ENCODE data around the gene ARSJ.
A peak's percentile ranks its signal among the peaks of the same experiment; 100 is the strongest.

Gene ARSJ

DNA sequence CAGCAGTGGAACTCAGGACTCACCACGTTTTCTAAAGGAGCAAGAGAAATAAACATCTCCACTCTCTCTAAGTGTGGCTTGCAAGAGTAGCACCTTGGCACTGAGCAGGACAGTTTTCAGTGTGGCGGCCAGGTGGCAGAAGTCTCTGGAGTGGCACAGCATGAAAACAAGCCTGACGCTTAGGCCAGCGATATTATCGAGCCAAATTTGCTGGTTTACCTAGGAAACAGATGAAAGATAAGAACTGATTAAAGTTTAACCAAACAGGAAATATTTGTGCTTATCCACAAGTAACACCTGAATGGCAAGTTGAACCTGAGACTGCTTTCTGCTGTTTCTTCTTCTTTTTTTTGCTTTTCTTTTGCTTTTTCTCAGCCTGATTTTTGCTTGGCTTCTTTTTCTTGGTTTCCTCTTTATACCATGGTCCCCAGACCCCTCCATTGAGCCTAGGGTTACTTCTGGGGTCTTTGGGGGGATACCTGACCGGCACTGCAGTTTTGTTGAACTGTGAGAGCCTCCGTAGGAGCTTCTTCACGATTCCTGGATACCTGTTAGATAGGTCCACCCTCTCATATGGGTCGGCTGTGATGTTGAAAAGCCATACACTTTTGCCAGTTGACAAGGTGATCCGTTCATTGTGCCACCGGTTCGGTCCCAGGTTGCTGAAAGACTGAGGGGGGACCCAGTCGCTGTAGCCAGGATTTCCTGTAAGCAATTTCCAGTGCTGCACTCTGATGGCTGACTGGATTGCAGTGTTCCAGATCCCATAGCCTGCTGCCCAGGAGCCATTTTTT is 77.3 kb downstream of the ARSJ start:
- in situ Hi-C loops (cut with MboI; ENCODE audit: low pct_unique_long_range_greater_than_20kb, low sequenced_read_pairs, unreplicated experiment) = no loop called here
- no peak for DNase-seq (ENCODE audit: low spot score)
- peak; percentile 19 for TF ChIP-seq CTCF (IDR thresholded peaks at IDR 0.05; ENCODE audit: extremely low read depth, insufficient read depth, missing control alignments)

GRCh38 chr4:113899271-113900070 is 80.0 kb downstream of the ARSJ start:
- TF ChIP-seq CTCF (IDR thresholded peaks at IDR 0.05; ENCODE audit: extremely low read depth, insufficient read depth, missing control alignments) = no peak
- in situ Hi-C loops (cut with MboI; ENCODE audit: low pct_unique_long_range_greater_than_20kb, low sequenced_read_pairs, unreplicated experiment) = no loop called here
- DNase-seq (ENCODE audit: low spot score) = peak; percentile 18

DNA sequence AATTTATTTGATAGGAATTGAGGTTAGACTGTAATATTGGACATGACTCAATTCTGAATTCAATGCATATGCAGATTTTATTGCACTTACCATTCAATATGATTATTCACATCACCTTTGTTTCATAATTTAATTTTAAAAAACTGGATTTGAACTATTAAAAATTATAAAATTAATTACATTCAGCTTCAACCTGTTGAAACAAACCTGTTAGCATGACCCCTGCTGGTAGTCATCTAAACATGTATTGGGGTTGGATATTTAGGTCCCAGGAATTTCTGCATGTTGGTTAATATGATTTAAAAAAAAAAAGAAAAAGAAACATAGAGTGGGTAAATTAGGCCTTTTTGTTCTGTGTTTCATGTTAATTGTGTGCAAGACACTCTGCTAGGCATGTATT is 85.9 kb downstream of the ARSJ start:
- peak; percentile 22 for TF ChIP-seq CTCF (IDR thresholded peaks at IDR 0.05; ENCODE audit: extremely low read depth, insufficient read depth, missing control alignments)
- DNase-seq (ENCODE audit: low spot score) = no peak

GRCh38 chr4:113888006-113888405 is 91.4 kb downstream of the ARSJ start:
- DNase-seq (ENCODE audit: low spot score) = no peak
- TF ChIP-seq CTCF (IDR thresholded peaks at IDR 0.05; ENCODE audit: extremely low read depth, insufficient read depth, missing control alignments) = no peak
- in situ Hi-C loops (cut with MboI; ENCODE audit: low pct_unique_long_range_greater_than_20kb, low sequenced_read_pairs, unreplicated experiment) = no loop called here

More for the DNA sequence above, 85.9 kb downstream of the ARSJ start:
- in situ Hi-C loops (cut with MboI; ENCODE audit: low pct_unique_long_range_greater_than_20kb, low sequenced_read_pairs, unreplicated experiment) = no loop called here

GRCh38 chr4:113885291-113885690 is 94.2 kb downstream of the ARSJ start:
- no peak for TF ChIP-seq CTCF (IDR thresholded peaks at IDR 0.05; ENCODE audit: extremely low read depth, insufficient read depth, missing control alignments)
- in situ Hi-C loops (cut with MboI; ENCODE audit: low pct_unique_long_range_greater_than_20kb, low sequenced_read_pairs, unreplicated experiment) = no loop called here
- DNase-seq (ENCODE audit: low spot score) = no peak

DNA sequence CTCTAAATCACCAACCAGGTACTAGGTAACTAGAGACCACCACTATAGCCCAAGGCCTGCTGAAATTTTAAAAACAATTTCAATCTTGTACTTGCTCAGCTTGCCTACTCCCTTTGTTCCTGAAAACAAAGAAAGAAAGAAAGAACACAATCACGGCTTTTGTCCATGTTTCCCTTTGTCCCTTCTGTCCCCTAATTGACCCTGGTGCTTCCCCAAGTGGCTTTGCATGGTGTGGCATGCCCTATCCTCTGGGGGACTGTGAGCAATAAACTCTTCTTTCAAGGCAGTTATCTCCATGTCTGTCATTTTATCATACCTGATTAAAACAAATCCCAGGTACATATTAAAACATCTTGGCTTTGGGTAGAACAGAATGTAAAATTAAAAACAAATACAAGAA is 94.8 kb downstream of the ARSJ start:
- DNase-seq (ENCODE audit: low spot score) = no peak
- TF ChIP-seq CTCF (IDR thresholded peaks at IDR 0.05; ENCODE audit: extremely low read depth, insufficient read depth, missing control alignments) = no peak
- in situ Hi-C loops (cut with MboI; ENCODE audit: low pct_unique_long_range_greater_than_20kb, low sequenced_read_pairs, unreplicated experiment) = no loop called here
